Adrenal gland (tissue), 5 donors: ENCODE results near the gene FAM83D.

Experiments
- CTCF ChIP-seq, 6 experiments: fragments of 450-650 bp in 4 of 6; fragments of 200-600 bp in 2 of 6; sonication (generic) in 1 of 6; IDR thresholded peaks; 1 replicate in 5 of 6; 2 replicates in 1 of 6; pipeline versions ENCODE4 v1.5.1 to v1.8.0; 2016 to 2021; ENCODE audit warnings: antibody characterized with exemption in 6 of 6, mild to moderate bottlenecking in 2 of 6, moderate library complexity in 1 of 6
- POLR2A ChIP-seq, 2 donors: fragments of 450-650 bp; IDR thresholded peaks; one replicate each; pipeline ENCODE4 v1.6.1; 2017; ENCODE audit warnings: antibody characterized with exemption in 2 of 2, mild to moderate bottlenecking in 2 of 2, moderate library complexity in 1 of 2
- donor health status: DM: no; HTN: no; CAD: no.

- TF ChIP-seq CTCF (IDR thresholded peaks at IDR 0.05), result no peak
- no peak for TF ChIP-seq POLR2A (IDR thresholded peaks at IDR 0.05)
Measured at GRCh38 chr20:38918172-38918571, 8.0 kb upstream of the FAM83D start.
